H1 (cell line): ENCODE measurements around the gene OR13C4. TPM values are rescaled to one million over a fixed set of nuclear protein-coding genes. Genes with fewer than 3 reads are reported as not detected.

Experiments used
- CTCF ChIA-PET: fragments of 300-600 bp; sonication (Branson Sonifier 250); formaldehyde crosslinking; loops from one replicate; lab custom pipeline; 2021; ENCODE audit not compliant: partially characterized antibody; lab: Charles Lee
- POLR2A ChIA-PET: fragments of 300-600 bp; sonication (Branson Sonifier 250); formaldehyde crosslinking; loops from one replicate; lab custom pipeline; 2021; ENCODE audit warnings: inconsistent platforms; ENCODE audit not compliant: partially characterized antibody; lab: Charles Lee
- DNase-seq, 2 experiments: peaks; one replicate each; pipeline versions ENCODE4 v3.0.0 to v3.0.0-alpha.2; 2010 to 2022; ENCODE audit warnings: low spot score in 2 of 2, low read depth in 1 of 2, mixed read lengths in 1 of 2
- FAIRE-seq: peaks from 2 replicates; lab custom pipeline; 2011; peaks lifted over from hg19 to GRCh38; lab: Jason Lieb, UNC
- H2AFZ ChIP-seq: 2 replicates; pipeline ENCODE4 v1.8.1; 2012; ENCODE audit warnings: low read length, inconsistent platforms
- H2AK5ac ChIP-seq: 2 replicates; pipeline ENCODE4 v1.6.1; 2013; ENCODE audit warnings: low read depth, low read length
- H2BK120ac ChIP-seq: replicated peaks from 2 replicates; pipeline ENCODE3; 2013; ENCODE audit warnings: low read depth, low read length, inconsistent platforms
- H2BK12ac ChIP-seq: 2 replicates; pipeline ENCODE4 v1.6.1; 2013; ENCODE audit warnings: low read depth, low read length
- H2BK15ac ChIP-seq: 2 replicates; pipeline ENCODE4 v1.6.1; 2013; ENCODE audit warnings: low read length
- H2BK20ac ChIP-seq: 2 replicates; pipeline ENCODE4 v1.6.1; 2013; ENCODE audit warnings: low read length
- H2BK5ac ChIP-seq: 2 replicates; pipeline ENCODE4 v1.6.1; 2013; ENCODE audit warnings: low read depth, low read length
- H3K14ac ChIP-seq: 2 replicates; pipeline ENCODE4 v1.6.1; 2013; ENCODE audit warnings: inconsistent platforms; ENCODE audit not compliant: insufficient read length
- H3K18ac ChIP-seq: 2 replicates; pipeline ENCODE4 v1.6.1; 2013; ENCODE audit warnings: low read length; ENCODE audit errors: extremely low read depth
- H3K23ac ChIP-seq: 2 replicates; pipeline ENCODE4 v1.6.1; 2013; ENCODE audit warnings: inconsistent platforms; ENCODE audit not compliant: insufficient read length
- H3K23me2 ChIP-seq: 2 replicates; pipeline ENCODE4 v1.6.1; 2013; ENCODE audit warnings: low read depth, low read length
- H3K27ac ChIP-seq: 2 replicates; pipeline ENCODE4 v1.6.1; 2011; ENCODE audit warnings: low read depth, low read length, inconsistent platforms
- H3K27me3 ChIP-seq, 4 experiments: replicated peaks in 1 of 4; 1 replicate in 1 of 4; 2 replicates in 3 of 4; pipeline versions ENCODE4 v1.6.1 to v1.8.1; 2011 to 2013; ENCODE audit warnings: low read length in 3 of 4, mild to moderate bottlenecking in 3 of 4, inconsistent platforms in 2 of 4, mixed read lengths in 2 of 4, moderate library complexity in 1 of 4; ENCODE audit not compliant: control insufficient read depth in 3 of 4, insufficient read depth in 3 of 4; ENCODE audit errors: extremely low read depth in 1 of 4
- H3K36me3 ChIP-seq, 4 experiments: 2 replicates each; pipeline versions ENCODE4 v1.6.1 to v1.8.1; 2011 to 2013; ENCODE audit warnings: mild to moderate bottlenecking in 4 of 4, low read length in 3 of 4, moderate library complexity in 2 of 4, control low read depth in 1 of 4, inconsistent platforms in 1 of 4; ENCODE audit not compliant: insufficient read depth in 4 of 4, control insufficient read depth in 2 of 4
- H3K4ac ChIP-seq: replicated peaks from 2 replicates; pipeline ENCODE3; 2013; ENCODE audit warnings: low read length, low read depth, mixed read lengths, inconsistent platforms; ENCODE audit not compliant: insufficient read length
- H3K4me1 ChIP-seq, 4 experiments: replicated peaks in 1 of 4; 1 replicate in 1 of 4; 2 replicates in 3 of 4; pipeline versions ENCODE4 v1.6.1 to v1.8.1; 2011 to 2013; ENCODE audit warnings: low read length in 3 of 4, inconsistent platforms in 2 of 4, mixed read lengths in 1 of 4; ENCODE audit not compliant: insufficient read depth in 4 of 4, control insufficient read depth in 3 of 4
- H3K4me2 ChIP-seq, 2 experiments: 2 replicates each; pipeline versions ENCODE4 v1.6.1 to v1.8.1; 2011 to 2013; ENCODE audit warnings: low read depth in 2 of 2, low read length in 2 of 2, control low read depth in 1 of 2, inconsistent platforms in 1 of 2, mild to moderate bottlenecking in 1 of 2; ENCODE audit not compliant: insufficient read depth in 1 of 2
- H3K4me3 ChIP-seq, 4 experiments: fragments of 200-600, 300-600 bp in 1 of 4; sonication (generic), shearing (Covaris generic), sonication (Bioruptor Twin) in 1 of 4; 2 replicates each; pipeline versions ENCODE4 v1.5.1 to v1.8.1; 2011 to 2016; ENCODE audit warnings: low read length in 4 of 4, low read depth in 3 of 4, control low read depth in 2 of 4, inconsistent platforms in 2 of 4, mild to moderate bottlenecking in 2 of 4, mixed read lengths in 1 of 4, moderate library complexity in 1 of 4; ENCODE audit not compliant: insufficient read depth in 2 of 4; ENCODE audit errors: extremely low read depth in 1 of 4
- H3K56ac ChIP-seq: replicated peaks from 2 replicates; pipeline ENCODE3; 2013; ENCODE audit warnings: low read depth, mild to moderate bottlenecking, mixed read lengths, low read length, inconsistent platforms; ENCODE audit not compliant: insufficient read length
- H3K79me1 ChIP-seq: 2 replicates; pipeline ENCODE4 v1.6.1; 2013; ENCODE audit warnings: low read depth, low read length, control low read depth
- H3K79me2 ChIP-seq, 2 experiments: 2 replicates each; pipeline versions ENCODE4 v1.6.1 to v1.8.1; 2012 to 2013; ENCODE audit warnings: low read length in 2 of 2, mild to moderate bottlenecking in 2 of 2, inconsistent platforms in 1 of 2; ENCODE audit not compliant: insufficient read depth in 2 of 2, control insufficient read depth in 1 of 2
- H3K9ac ChIP-seq, 4 experiments: replicated peaks in 1 of 4; 1 replicate in 1 of 4; 2 replicates in 3 of 4; pipeline versions ENCODE4 v1.6.1 to v1.8.1; 2011 to 2013; ENCODE audit warnings: low read depth in 3 of 4, low read length in 3 of 4, control low read depth in 2 of 4, mild to moderate bottlenecking in 2 of 4, moderate library complexity in 2 of 4, inconsistent platforms in 1 of 4; ENCODE audit errors: extremely low read depth in 1 of 4
- H3K9me3 ChIP-seq, 2 experiments: 2 replicates each; pipeline versions ENCODE4 v1.6.1 to v1.8.1; 2012 to 2013; ENCODE audit warnings: mild to moderate bottlenecking in 2 of 2, moderate library complexity in 2 of 2, control low read depth in 1 of 2, inconsistent platforms in 1 of 2, low read depth in 1 of 2, low read length in 1 of 2, mixed read lengths in 1 of 2; ENCODE audit not compliant: insufficient read depth in 2 of 2
- H4K20me1 ChIP-seq, 2 experiments: replicated peaks in 1 of 2; 2 replicates each; pipeline versions ENCODE3 to v1.8.1; 2011 to 2013; ENCODE audit warnings: inconsistent platforms in 2 of 2, low read length in 2 of 2, mild to moderate bottlenecking in 1 of 2; ENCODE audit not compliant: insufficient read depth in 2 of 2, control insufficient read depth in 1 of 2
- H4K5ac ChIP-seq: 2 replicates; pipeline ENCODE4 v1.6.1; 2013; ENCODE audit warnings: low read length, low read depth, mixed read lengths, inconsistent platforms; ENCODE audit not compliant: insufficient read length
- H4K8ac ChIP-seq: 2 replicates; pipeline ENCODE4 v1.8.0; 2013; ENCODE audit warnings: mild to moderate bottlenecking, moderate library complexity, low read length, inconsistent platforms; ENCODE audit not compliant: insufficient read depth; ENCODE audit errors: extremely low read depth
- H4K91ac ChIP-seq: replicated peaks from 2 replicates; pipeline ENCODE3; 2013; ENCODE audit warnings: low read length, mixed read lengths, inconsistent platforms; ENCODE audit not compliant: insufficient read length
- SUZ12 ChIP-seq: fragments of 200-600 bp; sonication (generic); IDR thresholded peaks from 2 replicates; pipeline ENCODE4 v1.6.1; 2012; ENCODE audit warnings: mild to moderate bottlenecking, inconsistent platforms, low read length, moderate library complexity, mixed read lengths
- WGBS, 2 experiments: shearing (Covaris generic) in 1 of 2; methylation state at CpG; one replicate each; pipeline versions ENCODE4 v1.1.6 to v1.1.7; 2013 to 2015; ENCODE audit warnings: low lambda C conversion rate in 2 of 2, mixed read lengths in 2 of 2, inconsistent platforms in 1 of 2, low coverage in 1 of 2, missing lambda C conversion rate in 1 of 2; ENCODE audit not compliant: insufficient replicate concordance in 2 of 2, insufficient coverage in 1 of 2, insufficient read length in 1 of 2; ENCODE audit errors: extremely low coverage in 1 of 2, missing lambda C conversion rate in 1 of 2; 5-methylcytosine and 5-hydroxymethylcytosine counted together
- polyA plus RNA-seq, 7 experiments: library from polyadenylated mRNA; depleted of rRNA in 3 of 7; stranded (reverse) in 5 of 7; unstranded in 2 of 7; fragments of >200 nt in 5 of 7; fragments of 200-250 nt in 2 of 7; gene quantifications; 1 replicate in 5 of 7; 2 replicates in 1 of 7; 4 replicates in 1 of 7; pipeline versions ENCODE4 v1.2.1 to v1.2.3, GENCODE V29; 2011 to 2013; ENCODE audit warnings: missing spikeins in 2 of 7, mixed read lengths in 2 of 7
- total RNA-seq: library from RNA; stranded (reverse); fragmentation: NEBNext Ultra II Directional; extraction: Animal tissue kit (Norgen Biotek cat#: 25700); gene quantifications from 2 replicates; pipeline ENCODE4 v1.2.1, GENCODE V29; 2021

The OR13C4 gene
- total and polyA plus RNA-seq, 2 of the 8 experiments (the other 6 are each of a cell fraction or from before 2014, with no cell fraction given), result not detected

DNA sequence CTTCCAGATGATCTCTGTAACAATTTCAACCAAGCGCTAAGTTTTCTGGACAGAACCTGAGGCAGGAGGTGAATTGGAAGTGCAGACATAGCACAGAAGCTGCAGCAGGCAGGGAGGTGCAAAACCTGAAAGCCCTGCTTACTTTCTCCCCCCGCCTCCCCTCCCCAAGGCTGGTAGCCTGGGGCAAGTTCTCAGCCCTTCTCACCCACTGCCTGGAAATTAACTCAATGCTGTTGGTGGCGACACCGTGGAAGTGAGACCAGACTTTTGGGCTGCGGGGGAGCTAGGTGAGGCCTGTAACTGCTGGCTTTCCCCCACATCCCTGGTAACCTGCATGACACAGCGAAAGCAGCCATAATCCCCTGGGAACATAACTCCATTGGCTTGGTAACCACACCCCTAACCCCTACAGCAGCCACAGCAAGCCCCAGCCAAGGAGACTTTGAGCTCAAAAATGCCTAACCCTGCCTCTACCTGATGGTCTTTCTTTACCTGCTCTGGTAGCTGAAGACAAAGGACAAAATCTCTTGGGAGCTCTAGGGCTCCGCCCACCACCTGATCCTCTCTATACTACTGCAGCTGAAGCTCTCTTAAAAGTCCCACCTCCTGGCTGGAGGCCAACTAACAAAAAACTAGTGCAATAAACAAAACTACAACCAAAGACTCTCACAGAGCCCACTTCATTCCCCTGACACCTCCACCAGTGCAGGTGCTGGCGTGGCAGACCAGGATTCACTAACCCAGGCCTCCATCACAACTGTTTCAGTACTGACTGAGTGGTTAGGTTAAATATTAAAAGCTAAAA, 30.0 kb upstream of the OR13C4 start:
- Histone ChIP-seq H3K4me2 (no peak overlapping the region), H3K9me3 (no peaks in the 10 kb centered on the region), H3K79me2 (no peaks in the 10 kb centered on the region), H3K79me1 (no peaks in the 10 kb centered on the region), H4K20me1 (no peaks in the 10 kb centered on the region), H3K27ac (no peak overlapping the region), H3K4me1 (no peaks in the 10 kb centered on the region), H3K18ac (no peak overlapping the region), H3K4ac (no peak overlapping the region), H3K14ac (no peak overlapping the region), H3K23me2 (no peaks in the 10 kb centered on the region), H3K27me3 (no peaks in the 10 kb centered on the region), H2BK12ac (0 out of 2 replicates have a peak overlapping the region, but pooled peaks have one; percentile 39), H2BK120ac (no peak overlapping the region), H3K4me3 (no peak overlapping the region), H3K36me3 (no peaks in the 10 kb centered on the region), H2BK20ac (no peak overlapping the region), H2BK5ac (no peak overlapping the region), H3K9ac (no peak overlapping the region), H2AK5ac (no peak overlapping the region), H3K23ac (no peak overlapping the region), H2AFZ (0 out of 2 replicates have a peak overlapping the region, but pooled peaks have one; percentile 13), H4K8ac (no peak overlapping the region), H2BK15ac (no peak overlapping the region), H4K5ac (no peak overlapping the region), H4K91ac (no peak overlapping the region), H3K56ac (no peak overlapping the region)
- FAIRE-seq (no peak), DNase-seq (no peak)
- no peak for TF ChIP-seq SUZ12
- CTCF ChIA-PET, result no interaction called here
- POLR2A ChIA-PET, result no interaction called here
- 90% methylated on average over 8 of the region's 8 CpGs; no CpG with 5 or more reads in 1 of the 2 experiments for WGBS, 2 experiments
